ENCODE results near the gene ALLC. TPM values are rescaled to one million over a fixed set of nuclear protein-coding genes. Genes with fewer than 3 reads are reported as not detected.

Gene ALLC
- total RNA-seq, 1 experiment from 2014 or later: not detected

DNA sequence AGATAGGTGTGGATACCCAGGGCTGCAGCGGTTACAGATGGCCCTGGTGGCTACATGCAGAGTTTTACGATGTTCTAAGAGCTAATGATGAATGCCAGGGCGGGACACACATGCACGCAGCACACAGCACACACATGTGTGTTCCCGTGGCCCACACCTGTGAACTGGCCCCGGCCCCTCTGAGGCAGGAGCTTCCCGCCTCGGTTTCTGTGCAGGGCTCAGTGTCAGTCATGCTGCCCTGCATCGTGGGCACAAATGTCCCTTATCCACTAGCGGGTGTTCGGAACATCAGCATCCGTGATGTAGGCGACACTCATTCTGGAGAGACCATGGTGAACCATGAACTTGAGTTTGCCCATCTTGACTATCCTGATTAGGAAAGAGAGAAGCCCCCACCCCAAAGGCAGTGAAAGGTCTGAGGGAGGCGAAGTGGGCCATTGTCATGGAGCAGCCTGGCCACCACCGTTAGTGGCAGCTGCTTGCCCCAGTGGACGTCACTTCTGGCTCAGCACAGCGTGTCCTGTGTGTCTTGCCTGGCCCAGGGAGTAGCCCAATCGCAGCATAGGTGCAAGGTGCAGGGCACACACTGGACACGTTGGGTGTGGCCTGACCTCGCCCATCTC, 89.1 kb downstream of the ALLC start:
- BruUV-seq (replicated peaks): no TSS peak
- Histone ChIP-seq H3K4me3 (ENCODE audit: low read depth, low read length) (no peak overlapping the region), H3K4me1 (no peaks in the 10 kb centered on the region), H3K9me3 (no peaks in the 10 kb centered on the region), H3K36me3 (ENCODE audit: control insufficient read depth, insufficient read depth, low read length) (no peaks in the 10 kb centered on the region), H3K27me3 (replicated peaks; ENCODE audit: control insufficient read depth, insufficient read depth, low read length) (no peaks in the 10 kb centered on the region; the same call in 1 of the 2 replicates)
- ChIA-PET CTCF (no interaction called here), POLR2A (no interaction called here)
- TF ChIP-seq, protein P1, sequence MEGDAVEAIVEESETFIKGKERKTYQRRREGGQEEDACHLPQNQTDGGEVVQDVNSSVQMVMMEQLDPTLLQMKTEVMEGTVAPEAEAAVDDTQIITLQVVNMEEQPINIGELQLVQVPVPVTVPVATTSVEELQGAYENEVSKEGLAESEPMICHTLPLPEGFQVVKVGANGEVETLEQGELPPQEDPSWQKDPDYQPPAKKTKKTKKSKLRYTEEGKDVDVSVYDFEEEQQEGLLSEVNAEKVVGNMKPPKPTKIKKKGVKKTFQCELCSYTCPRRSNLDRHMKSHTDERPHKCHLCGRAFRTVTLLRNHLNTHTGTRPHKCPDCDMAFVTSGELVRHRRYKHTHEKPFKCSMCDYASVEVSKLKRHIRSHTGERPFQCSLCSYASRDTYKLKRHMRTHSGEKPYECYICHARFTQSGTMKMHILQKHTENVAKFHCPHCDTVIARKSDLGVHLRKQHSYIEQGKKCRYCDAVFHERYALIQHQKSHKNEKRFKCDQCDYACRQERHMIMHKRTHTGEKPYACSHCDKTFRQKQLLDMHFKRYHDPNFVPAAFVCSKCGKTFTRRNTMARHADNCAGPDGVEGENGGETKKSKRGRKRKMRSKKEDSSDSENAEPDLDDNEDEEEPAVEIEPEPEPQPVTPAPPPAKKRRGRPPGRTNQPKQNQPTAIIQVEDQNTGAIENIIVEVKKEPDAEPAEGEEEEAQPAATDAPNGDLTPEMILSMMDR (IDR thresholded peaks at IDR 0.05; ENCODE audit: insufficient read depth in 1 of 2, low read depth in 1 of 2, low read length in 1 of 2, severe bottlenecking in 1 of 2, unreplicated experiment in 1 of 2): no peak
- H3K27ac Mint-ChIP-seq (ENCODE audit: unreplicated experiment): no peak overlapping the region
- H3K36me3 Mint-ChIP-seq (ENCODE audit: insufficient read depth, unreplicated experiment): no peaks in the 10 kb centered on the region
- H3K27me3 Mint-ChIP-seq (ENCODE audit: insufficient read depth, unreplicated experiment): peaks cover 61% of the 10 kb centered on the region
- H3K4me1 Mint-ChIP-seq (ENCODE audit: low read depth, unreplicated experiment): no peaks in the 10 kb centered on the region
- intact Hi-C loops (cut with micrococcal nuclease; ENCODE audit: unreplicated experiment): no loop called here
- H3K9me3 Mint-ChIP-seq (ENCODE audit: unreplicated experiment): no peaks in the 10 kb centered on the region
- no peak for DNase-seq
- no peak overlapping the region for H3K4me3 Mint-ChIP-seq (ENCODE audit: unreplicated experiment)

DNA sequence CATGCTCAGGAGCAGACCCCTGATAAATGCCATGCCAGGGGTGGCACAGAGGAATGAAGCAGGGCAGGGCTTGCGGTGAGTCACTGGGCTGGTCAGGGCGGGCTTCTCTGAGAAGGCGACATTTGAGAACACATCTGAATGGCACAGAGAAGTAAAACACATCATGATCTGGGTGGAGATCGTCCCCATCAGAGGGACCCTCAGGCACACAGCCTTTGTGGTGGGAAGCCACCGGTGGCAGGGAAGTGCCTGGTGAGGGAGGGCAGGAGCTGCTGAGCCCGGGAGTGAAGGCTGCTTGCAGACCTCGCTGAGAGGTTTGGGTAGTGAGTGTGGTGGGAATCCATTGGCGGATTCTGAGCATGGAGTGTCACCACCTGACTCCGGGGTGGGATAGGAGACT, 89.8 kb downstream of the ALLC start:
- Histone ChIP-seq H3K27me3 (replicated peaks; ENCODE audit: control insufficient read depth, insufficient read depth, low read length) (no peaks in the 10 kb centered on the region), H3K36me3 (ENCODE audit: control insufficient read depth, insufficient read depth, low read length) (no peaks in the 10 kb centered on the region), H3K9me3 (no peaks in the 10 kb centered on the region), H3K4me1 (no peaks in the 10 kb centered on the region), H3K4me3 (ENCODE audit: low read depth, low read length) (no peak overlapping the region)
- TF ChIP-seq, protein P1 (IDR thresholded peaks at IDR 0.05; ENCODE audit: insufficient read depth in 1 of 2, low read depth in 1 of 2, low read length in 1 of 2, severe bottlenecking in 1 of 2, unreplicated experiment in 1 of 2): no peak
- Mint-ChIP-seq H3K4me1 (ENCODE audit: low read depth, unreplicated experiment) (no peaks in the 10 kb centered on the region), H3K36me3 (ENCODE audit: insufficient read depth, unreplicated experiment) (no peaks in the 10 kb centered on the region), H3K9me3 (ENCODE audit: unreplicated experiment) (no peaks in the 10 kb centered on the region), H3K27ac (ENCODE audit: unreplicated experiment) (no peak overlapping the region), H3K4me3 (ENCODE audit: unreplicated experiment) (no peak overlapping the region), H3K27me3 (ENCODE audit: insufficient read depth, unreplicated experiment) (peaks cover 60% of the 10 kb centered on the region)
- ChIA-PET CTCF (no interaction called here), POLR2A (no interaction called here)
- no TSS peak for BruUV-seq (replicated peaks)
- no peak for DNase-seq
- intact Hi-C loops (cut with micrococcal nuclease; ENCODE audit: unreplicated experiment): no loop called here

DNA sequence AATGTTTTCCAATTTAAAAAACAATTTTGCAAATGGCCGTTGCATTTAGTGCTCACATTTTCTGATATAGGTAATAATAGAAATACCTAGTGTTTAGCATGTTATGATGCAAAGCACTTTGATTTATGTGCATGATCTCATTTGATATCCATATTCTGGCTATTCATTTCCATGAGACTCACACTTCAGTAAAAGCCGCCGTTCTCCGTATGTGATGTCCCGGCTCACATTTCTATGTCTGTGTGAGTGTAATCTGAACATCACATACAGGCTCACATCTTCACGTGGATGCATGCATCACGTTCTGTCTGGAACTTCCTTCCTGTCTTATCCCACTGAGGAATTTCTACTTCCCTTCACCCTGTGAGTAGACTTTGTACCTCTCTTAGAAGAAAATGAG, 91.2 kb downstream of the ALLC start:
- TF ChIP-seq, protein P1 (IDR thresholded peaks at IDR 0.05; ENCODE audit: insufficient read depth in 1 of 2, low read depth in 1 of 2, low read length in 1 of 2, severe bottlenecking in 1 of 2, unreplicated experiment in 1 of 2): no peak
- ChIA-PET CTCF (no interaction called here), POLR2A (no interaction called here)
- no peak overlapping the region for H3K4me3 Mint-ChIP-seq (ENCODE audit: unreplicated experiment)
- H3K4me1 Mint-ChIP-seq (ENCODE audit: low read depth, unreplicated experiment): no peaks in the 10 kb centered on the region
- Histone ChIP-seq H3K36me3 (ENCODE audit: control insufficient read depth, insufficient read depth, low read length) (no peaks in the 10 kb centered on the region), H3K4me3 (ENCODE audit: low read depth, low read length) (no peak overlapping the region), H3K27me3 (replicated peaks; ENCODE audit: control insufficient read depth, insufficient read depth, low read length) (no peaks in the 10 kb centered on the region; the same call in 1 of the 2 replicates), H3K9me3 (no peaks in the 10 kb centered on the region), H3K4me1 (no peaks in the 10 kb centered on the region)
- no TSS peak for BruUV-seq (replicated peaks)
- H3K27me3 Mint-ChIP-seq (ENCODE audit: insufficient read depth, unreplicated experiment): peaks cover 47% of the 10 kb centered on the region
- no peak for DNase-seq
- no peaks in the 10 kb centered on the region for H3K9me3 Mint-ChIP-seq (ENCODE audit: unreplicated experiment)
- no peak overlapping the region for H3K27ac Mint-ChIP-seq (ENCODE audit: unreplicated experiment)
- H3K36me3 Mint-ChIP-seq (ENCODE audit: insufficient read depth, unreplicated experiment): no peaks in the 10 kb centered on the region
- intact Hi-C loops (cut with micrococcal nuclease; ENCODE audit: unreplicated experiment): no loop called here

Measured in Caco-2 (cell line).